ENCODE measurements around the gene UGCG. TPM values are rescaled to one million over a fixed set of nuclear protein-coding genes. Genes with fewer than 3 reads are reported as not detected.

UGCG gene
- total RNA-seq, 1 donor from 2014 or later, result 52.1 TPM

- DNase-seq (ENCODE audit: low spot score), result no peak
These were observed 87.6 kb downstream of the UGCG start for GRCh38 chr9:111984086-111984802.

Other genes with a start within 250 kb of the UGCG start
- 50.7 TPM for gene GNG10, start 235.2 kb upstream of the UGCG start, total RNA-seq
- 0.16 TPM for gene SHOC1, start 101.9 kb upstream of the UGCG start, total RNA-seq